OCI-LY7 (cell line): ENCODE results near the gene IRAK1. TPM values are rescaled to one million over a fixed set of nuclear protein-coding genes. Genes with fewer than 3 reads are reported as not detected.

Experiments
- BruUV-seq: library from RNA; stranded (reverse); fragments of 400-500 nt; replicated peaks from 2 replicates; lab custom pipeline; 2021; lab: Mats Ljungman, UMichigan
- CTCF ChIA-PET: fragments of 300-600 bp; sonication (Branson Sonifier 250); formaldehyde crosslinking; loops from one replicate; lab custom pipeline; 2022; ENCODE audit warnings: antibody characterized with exemption; ENCODE audit not compliant: unreplicated experiment; lab: Charles Lee
- POLR2A ChIA-PET: fragments of 300-600 bp; sonication (Branson Sonifier 250); formaldehyde crosslinking; loops from one replicate; lab custom pipeline; 2022; ENCODE audit warnings: antibody characterized with exemption; lab: Charles Lee
- DNase-seq: peaks from one replicate; pipeline ENCODE4 v3.0.0-alpha.2; 2015; ENCODE audit warnings: low spot score
- H2AFZ ChIP-seq: fragments of 200-600 bp; sonication (generic), shearing (Covaris generic); 2 replicates; pipeline ENCODE4 v1.6.1; 2014; ENCODE audit warnings: mild to moderate bottlenecking, antibody characterized with exemption, low read length, moderate library complexity
- H3K27ac ChIP-seq: fragments of 200-600 bp; sonication (generic); 2 replicates; pipeline ENCODE4 v1.5.1; 2014; ENCODE audit warnings: mixed run types, low read depth, mild to moderate bottlenecking, moderate library complexity, low read length, inconsistent platforms; ENCODE audit not compliant: poor library complexity, severe bottlenecking
- H3K36me3 ChIP-seq: fragments of 200-600 bp; sonication (generic); 2 replicates; pipeline ENCODE4 v1.6.1; 2014; ENCODE audit warnings: mild to moderate bottlenecking, antibody characterized with exemption, low read length, moderate library complexity, mixed read lengths; ENCODE audit not compliant: insufficient read depth
- H3K4me1 ChIP-seq: fragments of 200-600 bp; sonication (generic); 2 replicates; pipeline ENCODE4 v1.5.1; 2014; ENCODE audit warnings: mild to moderate bottlenecking, low read length; ENCODE audit not compliant: insufficient read depth, poor library complexity, severe bottlenecking
- H3K4me2 ChIP-seq: fragments of 200-600 bp; sonication (generic); 2 replicates; pipeline ENCODE4 v1.6.1; 2014; ENCODE audit warnings: mild to moderate bottlenecking, low read length
- H3K4me3 ChIP-seq: fragments of 200-600 bp; sonication (generic); 2 replicates; pipeline ENCODE4 v1.5.1; 2014; ENCODE audit warnings: mild to moderate bottlenecking, low read depth, low read length; ENCODE audit not compliant: poor library complexity, severe bottlenecking
- H3K79me2 ChIP-seq: fragments of 200-600 bp; sonication (generic); 2 replicates; pipeline ENCODE4 v1.6.1; 2016; ENCODE audit warnings: low read depth, mild to moderate bottlenecking, low read length, moderate library complexity, mixed read lengths; ENCODE audit not compliant: insufficient read depth
- H3K9me2 ChIP-seq: fragments of 200-600 bp; sonication (generic); 2 replicates; pipeline ENCODE4 v1.6.1; 2016; ENCODE audit warnings: mild to moderate bottlenecking, low read length, mixed read lengths; ENCODE audit not compliant: insufficient read depth
- H3K9me3 ChIP-seq: fragments of 200-600 bp; sonication (generic); 2 replicates; pipeline ENCODE4 v1.6.1; 2014; ENCODE audit warnings: mild to moderate bottlenecking, mixed run types, low read length, mixed read lengths
- H4K20me1 ChIP-seq: fragments of 200-600 bp; sonication (generic); 2 replicates; pipeline ENCODE4 v1.6.1; 2014; ENCODE audit warnings: mild to moderate bottlenecking, antibody characterized with exemption, low read length, moderate library complexity, mixed read lengths; ENCODE audit not compliant: insufficient read depth
- EZH2phosphoT487 ChIP-seq: fragments of 200-600 bp; sonication (generic); IDR thresholded peaks from 2 replicates; pipeline ENCODE4 v1.6.1; 2018; ENCODE audit warnings: low read depth, borderline replicate concordance, mild to moderate bottlenecking, mixed run types, antibody characterized with exemption, low read length, moderate library complexity, mixed read lengths
- intact Hi-C: fragments of 100-400 bp; cut with micrococcal nuclease; formaldehyde crosslinking; loops from one replicate; pipeline ENCODE4 v1.10.0; 2022; ENCODE audit not compliant: unreplicated experiment
- total RNA-seq, 2 experiments: library from RNA; depleted of rRNA in 1 of 2; stranded (reverse); fragments of >200 nt in 1 of 2; shearing (Covaris generic) in 1 of 2; gene quantifications; 2 replicates each; pipeline ENCODE4 v1.2.3, GENCODE V29; 2014 to 2022
- TF ChIP-seq, protein P1 (sequence below): fragments of 200-600 bp; sonication (generic); conservative IDR thresholded peaks from 2 replicates; pipeline ENCODE4 v1.5.1; 2014; ENCODE audit warnings: mild to moderate bottlenecking, antibody characterized with exemption, low read length, moderate library complexity, mixed read lengths

The IRAK1 gene
- total RNA-seq, 2 experiments from 2014 or later, result 75.5 to 136 TPM

DNA sequence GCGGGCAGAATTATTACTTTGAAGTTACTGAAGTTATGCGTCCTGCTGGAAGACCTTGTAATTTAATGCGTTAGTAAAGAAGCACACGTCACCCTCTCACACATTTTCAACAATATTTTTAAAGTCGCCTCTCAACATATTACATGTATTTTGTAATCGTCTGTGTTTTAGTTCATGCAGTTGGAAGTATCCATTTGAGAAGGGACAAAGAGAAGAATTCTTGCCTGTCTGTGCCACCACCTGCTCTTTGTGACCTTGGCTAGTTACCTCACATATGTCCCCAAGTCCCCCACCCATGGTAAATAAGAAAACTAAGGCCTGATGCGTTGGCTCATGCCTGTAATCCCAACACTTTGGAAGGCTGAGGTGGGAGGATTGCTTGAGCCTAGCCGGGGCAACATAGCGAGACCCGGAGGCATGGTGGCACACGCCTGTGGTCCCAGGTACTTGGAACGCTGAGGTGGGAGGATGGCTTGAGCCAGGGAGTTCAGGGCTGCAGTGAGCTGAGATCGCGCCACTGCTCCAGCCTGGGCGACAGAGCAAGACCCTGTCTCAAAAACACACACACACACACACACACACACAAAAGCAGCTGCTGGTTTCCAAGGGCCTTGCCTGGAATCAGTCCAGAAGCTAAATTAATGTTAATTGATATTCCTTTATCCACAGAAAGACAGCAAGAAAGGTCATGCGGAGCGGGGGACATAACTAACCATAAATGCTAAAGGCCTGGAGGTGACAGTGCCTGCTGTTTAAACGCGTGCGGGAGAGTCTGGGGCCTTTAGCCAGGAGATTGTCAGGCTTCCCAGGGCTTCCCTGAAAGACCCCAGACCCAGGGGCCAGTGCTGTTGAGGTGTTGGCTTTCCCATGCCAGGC lies 46.3 kb downstream of the IRAK1 start:
- Histone ChIP-seq H3K4me3 (peak overlapping the region; percentile 78), H3K36me3 (peaks cover 15% of the 10 kb centered on the region), H2AFZ (no peak overlapping the region; the same call in 1 of the 2 replicates), H3K4me2 (peak overlapping the region; percentile 94), H3K9me2 (no peaks in the 10 kb centered on the region), H3K9me3 (no peaks in the 10 kb centered on the region), H3K27ac (peak overlapping the region; percentile 89), H3K4me1 (peaks cover 21% of the 10 kb centered on the region), H3K79me2 (peaks cover 30% of the 10 kb centered on the region), H4K20me1 (peaks cover 2% of the 10 kb centered on the region; the same call in 1 of the 2 replicates)
- peak; percentile 20 for DNase-seq
- ChIA-PET CTCF (interaction anchor here (0.6 kb wide), 1 partner anchor 514 kb away, joined by 5 read pairs; no protein-coding TSS in a partner anchor), POLR2A (interaction anchor here (0.5 to 1.1 kb wide), 3 partner anchors 45 to 1058 kb away, joined by 3 to 4 read pairs (median 4); no protein-coding TSS in a partner anchor)
- TF ChIP-seq, protein P1, sequence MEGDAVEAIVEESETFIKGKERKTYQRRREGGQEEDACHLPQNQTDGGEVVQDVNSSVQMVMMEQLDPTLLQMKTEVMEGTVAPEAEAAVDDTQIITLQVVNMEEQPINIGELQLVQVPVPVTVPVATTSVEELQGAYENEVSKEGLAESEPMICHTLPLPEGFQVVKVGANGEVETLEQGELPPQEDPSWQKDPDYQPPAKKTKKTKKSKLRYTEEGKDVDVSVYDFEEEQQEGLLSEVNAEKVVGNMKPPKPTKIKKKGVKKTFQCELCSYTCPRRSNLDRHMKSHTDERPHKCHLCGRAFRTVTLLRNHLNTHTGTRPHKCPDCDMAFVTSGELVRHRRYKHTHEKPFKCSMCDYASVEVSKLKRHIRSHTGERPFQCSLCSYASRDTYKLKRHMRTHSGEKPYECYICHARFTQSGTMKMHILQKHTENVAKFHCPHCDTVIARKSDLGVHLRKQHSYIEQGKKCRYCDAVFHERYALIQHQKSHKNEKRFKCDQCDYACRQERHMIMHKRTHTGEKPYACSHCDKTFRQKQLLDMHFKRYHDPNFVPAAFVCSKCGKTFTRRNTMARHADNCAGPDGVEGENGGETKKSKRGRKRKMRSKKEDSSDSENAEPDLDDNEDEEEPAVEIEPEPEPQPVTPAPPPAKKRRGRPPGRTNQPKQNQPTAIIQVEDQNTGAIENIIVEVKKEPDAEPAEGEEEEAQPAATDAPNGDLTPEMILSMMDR, result no peak
- TF ChIP-seq EZH2phosphoT487, result no peak
- intact Hi-C loops, result loop anchor here (5.0 kb wide), 1 partner anchor 789 kb away; the partner anchor contains the start of gene DKC1
- BruUV-seq, result TSS peak; percentile 93

DNA sequence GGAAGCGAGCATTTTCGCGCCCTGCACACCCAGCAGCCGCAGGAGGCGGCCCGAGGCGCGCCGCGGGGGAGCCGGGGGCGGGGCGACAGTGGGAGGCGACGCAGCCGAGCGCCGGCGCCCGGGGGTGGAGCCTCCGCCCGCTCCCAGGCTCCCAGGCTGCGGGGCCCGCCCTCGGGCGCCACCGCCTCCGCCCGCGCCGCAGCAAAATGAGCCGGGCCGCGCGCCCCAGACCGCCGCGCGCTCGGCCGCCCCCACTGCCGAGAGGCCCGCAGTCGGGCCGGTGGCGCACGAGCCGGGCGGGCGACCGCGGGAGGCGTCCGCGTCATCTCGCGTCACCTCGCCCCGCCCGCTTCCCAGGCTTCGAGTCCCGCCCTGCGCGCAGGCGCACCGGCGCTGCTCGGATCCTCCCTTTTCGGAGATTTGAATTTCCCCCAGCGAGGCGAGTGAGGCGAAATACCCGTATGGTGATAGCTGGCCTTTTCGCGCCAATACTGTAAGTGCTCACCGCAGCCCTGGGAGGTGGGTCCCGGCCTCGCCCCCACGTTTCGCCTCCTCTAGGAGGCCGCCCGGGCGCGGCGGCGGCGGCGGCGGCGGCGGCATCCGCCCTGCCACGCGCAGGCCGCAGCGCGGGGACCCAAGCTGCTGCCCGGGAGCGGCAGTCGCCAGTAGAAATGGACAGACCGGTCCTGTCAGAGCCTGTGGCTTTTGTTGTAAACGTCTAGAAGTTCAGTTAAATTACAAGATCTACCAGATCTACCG lies 47.2 kb downstream of the IRAK1 start, which contains the start of gene TMEM187:
Gene TMEM187 (plus strand): TSS at position 387 of the 759 bp plus-strand sequence. CDS start 9,309 bp downstream, outside the sequence.
- H4K20me1 ChIP-seq, result peaks cover 6% of the 10 kb centered on the region; the same call in 1 of the 2 replicates
- CTCF ChIA-PET, result interaction anchor here (0.6 kb wide), 1 partner anchor 515 kb away, joined by 5 read pairs; no protein-coding TSS in a partner anchor
- H3K4me1 ChIP-seq, result peaks cover 29% of the 10 kb centered on the region
- peak within 1 kb of the TSS; percentile 89 for H3K27ac ChIP-seq
- peaks cover 39% of the 10 kb centered on the region for H3K79me2 ChIP-seq
- no peaks in the 10 kb centered on the region for H3K9me2 ChIP-seq
- intact Hi-C loops, result loop anchor here (1.0 to 5.0 kb wide), 2 partner anchors 406 to 790 kb away; partner anchors contain the start of gene DKC1
- H3K9me3 ChIP-seq, result no peaks in the 10 kb centered on the region
- peak within 1 kb of the TSS; percentile 78 for H3K4me3 ChIP-seq
- no TSS peak for BruUV-seq
- H2AFZ ChIP-seq, result no peak within 1 kb of the TSS; the same call in 1 of the 2 replicates
- peak; percentile 94 for DNase-seq
- H3K4me2 ChIP-seq, result peak within 1 kb of the TSS; percentile 100
- TF ChIP-seq EZH2phosphoT487, result no peak
- TF ChIP-seq, protein P1, result no peak
- peaks cover 23% of the 10 kb centered on the region for H3K36me3 ChIP-seq
- POLR2A ChIA-PET, result no interaction called here
